HG02623 (cell line): ENCODE data around the gene TXNDC8.
"Not testable (repeated sequence)": the region's sequence is repeated elsewhere in the genome, so short reads cannot be mapped to it uniquely, and the experiment has no call there.

Experiments
- ATAC-seq: cut with Tn5 transposase; IDR thresholded peaks from one replicate; pipeline ENCODE4 v1.9.1; 2021; ENCODE audit warnings: moderate library complexity; ENCODE audit not compliant: unreplicated experiment

Gene TXNDC8

GRCh38 chr9:110337727-110338126 lies at the start of gene TXNDC8:
Gene TXNDC8, minus strand, starts transcription at chr9:110337863.
- ATAC-seq: no peak

GRCh38 chr9:110383491-110383890 lies 45.8 kb upstream of the TXNDC8 start:
- ATAC-seq: no peak

GRCh38 chr9:110382731-110383130 lies 45.1 kb upstream of the TXNDC8 start:
- ATAC-seq: no peak

- ATAC-seq: no peak
These were observed 33.8 kb upstream of the TXNDC8 start for GRCh38 chr9:110371411-110372007.

GRCh38 chr9:110370315-110370714 lies 32.7 kb upstream of the TXNDC8 start:
- ATAC-seq: no peak

GRCh38 chr9:110364451-110364850 lies 26.8 kb upstream of the TXNDC8 start:
- ATAC-seq: no peak

- ATAC-seq: not testable (repeated sequence)
These were observed 21.3 kb upstream of the TXNDC8 start for GRCh38 chr9:110358992-110359391.

GRCh38 chr9:110357505-110357904 lies 19.8 kb upstream of the TXNDC8 start:
- no peak for ATAC-seq

GRCh38 chr9:110356639-110357395 lies 19.2 kb upstream of the TXNDC8 start:
- no peak for ATAC-seq

GRCh38 chr9:110355911-110356310 lies 18.2 kb upstream of the TXNDC8 start:
- ATAC-seq: no peak

- ATAC-seq: no peak
These were observed 13.4 kb upstream of the TXNDC8 start for GRCh38 chr9:110351009-110351467.

GRCh38 chr9:110346325-110346724 lies 8.7 kb upstream of the TXNDC8 start:
- no peak for ATAC-seq

- no peak for ATAC-seq
These were observed 7.2 kb upstream of the TXNDC8 start for GRCh38 chr9:110344821-110345220.

- ATAC-seq: no peak
These were observed 5.9 kb upstream of the TXNDC8 start for GRCh38 chr9:110343551-110343950.

- ATAC-seq: no peak
These were observed 2.6 kb upstream of the TXNDC8 start for GRCh38 chr9:110340306-110340705.

- ATAC-seq: no peak
These were observed 480 bp upstream of the TXNDC8 start for GRCh38 chr9:110338143-110338542.

GRCh38 chr9:110336363-110336762 lies 1.3 kb downstream of the TXNDC8 start:
- ATAC-seq: no peak

- no peak for ATAC-seq
These were observed 2.8 kb downstream of the TXNDC8 start for GRCh38 chr9:110334871-110335270.

GRCh38 chr9:110334183-110334582 lies 3.5 kb downstream of the TXNDC8 start:
- peak; percentile 60 for ATAC-seq

- no peak for ATAC-seq
These were observed 4.9 kb downstream of the TXNDC8 start for GRCh38 chr9:110332766-110333165.

- ATAC-seq: no peak
These were observed 7.1 kb downstream of the TXNDC8 start for GRCh38 chr9:110330484-110331105.

- ATAC-seq: no peak
These were observed 7.9 kb downstream of the TXNDC8 start for GRCh38 chr9:110329639-110330230.
